Lower leg skin (tissue), 4 donors: ENCODE results near the gene ASXL1. TPM values are rescaled to one million over a fixed set of nuclear protein-coding genes. Genes with fewer than 3 reads are reported as not detected.

ENCODE experiments used
- DNase-seq, 2 donors: peaks; one replicate each; pipeline ENCODE4 v3.0.0-alpha.2; 2019; ENCODE audit warnings: low spot score in 2 of 2
- H3K4me3 ChIP-seq: fragments of 200-600 bp; sonication (generic); 2 replicates; pipeline ENCODE4 v1.5.1; 2017; ENCODE audit warnings: mild to moderate bottlenecking, low read depth; ENCODE audit not compliant: poor library complexity, severe bottlenecking
- POLR2A ChIP-seq, 2 donors: fragments of 450-650 bp; IDR thresholded peaks; one replicate each; pipeline ENCODE4 v1.6.1; 2016 to 2017; ENCODE audit warnings: antibody characterized with exemption in 2 of 2, mild to moderate bottlenecking in 1 of 2, moderate library complexity in 1 of 2
- WGBS, 2 donors: methylation state at CpG; one replicate each; pipeline ENCODE4 v1.1.5; 2018; 5-methylcytosine and 5-hydroxymethylcytosine counted together
- intact Hi-C: fragments of 100-400 bp; cut with DNase I; formaldehyde crosslinking; loops from one replicate; pipeline ENCODE4 v1.15.0; 2023; ENCODE audit warnings: low total_unique reads
- total RNA-seq, 4 donors: library from RNA; depleted of rRNA; stranded (reverse); fragments of >200 nt; gene quantifications; one replicate each; pipeline ENCODE4 v1.1.0, GENCODE V29; 2016
- TF ChIP-seq, protein P1 (sequence below), 3 donors: fragments of 450-650 bp; IDR thresholded peaks; one replicate each; pipeline ENCODE4 v1.5.1; 2016; ENCODE audit warnings: antibody characterized with exemption in 3 of 3, mild to moderate bottlenecking in 3 of 3, moderate library complexity in 2 of 3

ASXL1 gene
- total RNA-seq, 4 donors from 2014 or later = 29.1 to 84.8 (median 32.6) TPM

DNA sequence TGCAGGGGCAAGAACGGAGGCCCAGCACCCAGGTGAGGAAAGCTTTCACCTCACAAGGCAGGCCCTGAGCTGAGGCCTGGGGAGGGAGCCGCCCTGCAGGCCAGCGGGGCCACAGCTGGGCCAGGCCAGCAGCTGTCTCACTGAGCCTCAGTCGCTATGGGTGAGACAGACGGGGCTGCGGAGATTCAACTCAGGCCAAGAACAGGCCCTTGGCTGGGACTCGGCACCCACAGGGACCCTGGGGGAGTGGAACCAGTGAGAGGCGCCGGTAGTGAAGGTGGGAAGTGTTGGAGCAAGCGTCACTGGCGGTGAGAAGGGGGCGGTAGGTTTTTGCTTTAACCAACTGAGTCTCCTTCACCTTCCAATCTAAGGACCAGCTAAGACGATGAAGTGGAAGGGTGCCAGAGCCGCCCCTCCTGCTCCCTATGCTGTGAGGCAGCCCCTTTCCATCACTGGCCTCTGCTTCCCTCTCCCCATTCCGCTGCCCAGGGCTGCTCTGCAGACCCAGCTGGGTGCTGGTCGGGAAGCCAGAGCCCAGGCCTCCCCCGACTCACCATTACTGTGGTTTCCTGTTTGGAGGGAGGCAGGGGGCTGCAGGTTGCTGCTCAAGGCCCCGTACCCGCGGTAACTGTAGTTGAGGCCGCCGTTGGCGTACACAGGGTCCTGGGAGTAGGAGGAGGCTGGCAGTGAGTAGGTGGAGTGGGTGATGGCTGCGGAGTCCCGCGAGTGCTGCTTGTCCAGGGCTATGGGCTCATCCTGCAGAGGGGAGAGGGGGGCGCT, 93.7 kb downstream of the ASXL1 start:
- no peak for DNase-seq
- TF ChIP-seq, protein P1, sequence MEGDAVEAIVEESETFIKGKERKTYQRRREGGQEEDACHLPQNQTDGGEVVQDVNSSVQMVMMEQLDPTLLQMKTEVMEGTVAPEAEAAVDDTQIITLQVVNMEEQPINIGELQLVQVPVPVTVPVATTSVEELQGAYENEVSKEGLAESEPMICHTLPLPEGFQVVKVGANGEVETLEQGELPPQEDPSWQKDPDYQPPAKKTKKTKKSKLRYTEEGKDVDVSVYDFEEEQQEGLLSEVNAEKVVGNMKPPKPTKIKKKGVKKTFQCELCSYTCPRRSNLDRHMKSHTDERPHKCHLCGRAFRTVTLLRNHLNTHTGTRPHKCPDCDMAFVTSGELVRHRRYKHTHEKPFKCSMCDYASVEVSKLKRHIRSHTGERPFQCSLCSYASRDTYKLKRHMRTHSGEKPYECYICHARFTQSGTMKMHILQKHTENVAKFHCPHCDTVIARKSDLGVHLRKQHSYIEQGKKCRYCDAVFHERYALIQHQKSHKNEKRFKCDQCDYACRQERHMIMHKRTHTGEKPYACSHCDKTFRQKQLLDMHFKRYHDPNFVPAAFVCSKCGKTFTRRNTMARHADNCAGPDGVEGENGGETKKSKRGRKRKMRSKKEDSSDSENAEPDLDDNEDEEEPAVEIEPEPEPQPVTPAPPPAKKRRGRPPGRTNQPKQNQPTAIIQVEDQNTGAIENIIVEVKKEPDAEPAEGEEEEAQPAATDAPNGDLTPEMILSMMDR (IDR thresholded peaks at IDR 0.05) = no peak
- no peak for TF ChIP-seq POLR2A (IDR thresholded peaks at IDR 0.05)
- WGBS, 2 donors = 84% methylated on average over 26 to 27 of the region's 27 CpGs
- intact Hi-C loops = no loop called here
- no peak overlapping the region for H3K4me3 ChIP-seq

DNA sequence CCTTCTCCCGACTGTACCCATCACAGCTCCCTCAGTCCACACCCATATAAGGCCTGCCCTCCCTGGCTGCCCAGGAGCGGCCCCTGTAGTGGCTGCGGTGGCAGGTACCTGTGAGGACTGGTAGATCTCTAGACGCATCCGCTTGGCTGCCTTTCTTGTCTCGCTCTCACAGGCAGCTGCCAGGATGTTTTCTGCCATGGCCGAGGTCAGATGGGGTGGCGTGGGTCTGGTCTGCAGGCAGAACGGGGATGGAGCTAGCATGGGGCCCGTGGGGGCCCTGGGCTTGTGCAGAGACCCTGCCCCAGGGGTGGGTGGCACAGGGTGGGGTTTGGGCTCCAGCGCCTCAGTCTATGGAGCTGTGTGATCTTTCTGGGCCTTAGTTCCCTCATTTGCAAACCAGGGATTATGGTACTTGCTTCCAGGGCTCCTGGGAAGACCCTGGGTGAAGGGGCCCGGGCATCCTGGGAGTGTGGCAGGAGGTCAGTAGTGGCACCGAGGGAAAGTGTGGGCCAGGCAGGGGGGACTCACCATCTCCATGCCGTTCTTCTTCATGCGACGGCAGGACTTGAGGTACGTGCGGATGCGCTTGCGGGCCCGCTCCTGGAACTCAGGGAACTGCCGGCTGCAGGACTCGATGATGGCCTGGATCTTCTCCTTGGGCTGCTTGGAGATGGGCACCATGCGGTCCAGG, 94.8 kb downstream of the ASXL1 start:
- WGBS, 2 donors = 89 to 92% methylated on average over 24 of the region's 24 CpGs
- no peak for DNase-seq
- TF ChIP-seq POLR2A (IDR thresholded peaks at IDR 0.05) = no peak
- TF ChIP-seq, protein P1 (IDR thresholded peaks at IDR 0.05) = no peak
- intact Hi-C loops = no loop called here
- H3K4me3 ChIP-seq = no peak overlapping the region

DNA sequence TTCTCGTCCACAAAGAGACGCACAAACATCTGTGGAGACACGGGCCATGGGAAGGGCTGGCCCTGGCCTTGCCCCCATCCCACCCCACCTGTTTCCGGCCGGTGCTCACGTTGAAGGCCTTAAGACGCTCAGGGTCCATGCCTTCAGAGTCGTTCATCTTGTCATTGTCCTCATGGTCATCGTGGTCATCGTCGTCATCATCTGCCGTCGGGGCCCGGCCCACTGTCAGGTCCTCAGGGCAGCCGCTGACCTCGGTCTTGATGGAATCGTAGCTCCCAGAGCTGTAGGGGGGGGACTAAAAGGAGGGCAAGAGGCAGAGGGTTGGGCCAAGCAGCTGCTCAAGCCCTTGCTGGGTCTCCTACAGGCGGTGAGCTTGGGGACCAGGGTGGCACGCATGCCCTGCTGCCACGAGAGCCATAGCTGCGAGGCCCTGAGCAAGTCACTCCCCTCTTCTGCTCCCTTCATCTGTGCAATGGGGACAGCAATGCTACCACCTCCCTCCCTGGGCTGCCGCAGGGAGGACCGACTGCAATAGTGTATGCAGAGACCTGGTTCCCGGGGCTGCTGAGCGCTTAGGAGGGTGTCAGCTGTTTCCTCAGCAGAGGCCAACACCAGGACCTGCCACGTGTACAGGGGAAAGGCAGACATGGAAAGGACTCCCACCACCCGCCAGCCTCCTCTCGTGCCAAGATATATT, 95.5 kb downstream of the ASXL1 start:
- TF ChIP-seq POLR2A (IDR thresholded peaks at IDR 0.05) = no peak
- TF ChIP-seq, protein P1 (IDR thresholded peaks at IDR 0.05) = no peak
- DNase-seq = no peak
- no peak overlapping the region for H3K4me3 ChIP-seq
- intact Hi-C loops = no loop called here
- 89% methylated on average over 21 to 28 of the region's 28 CpGs for WGBS, 2 donors

DNA sequence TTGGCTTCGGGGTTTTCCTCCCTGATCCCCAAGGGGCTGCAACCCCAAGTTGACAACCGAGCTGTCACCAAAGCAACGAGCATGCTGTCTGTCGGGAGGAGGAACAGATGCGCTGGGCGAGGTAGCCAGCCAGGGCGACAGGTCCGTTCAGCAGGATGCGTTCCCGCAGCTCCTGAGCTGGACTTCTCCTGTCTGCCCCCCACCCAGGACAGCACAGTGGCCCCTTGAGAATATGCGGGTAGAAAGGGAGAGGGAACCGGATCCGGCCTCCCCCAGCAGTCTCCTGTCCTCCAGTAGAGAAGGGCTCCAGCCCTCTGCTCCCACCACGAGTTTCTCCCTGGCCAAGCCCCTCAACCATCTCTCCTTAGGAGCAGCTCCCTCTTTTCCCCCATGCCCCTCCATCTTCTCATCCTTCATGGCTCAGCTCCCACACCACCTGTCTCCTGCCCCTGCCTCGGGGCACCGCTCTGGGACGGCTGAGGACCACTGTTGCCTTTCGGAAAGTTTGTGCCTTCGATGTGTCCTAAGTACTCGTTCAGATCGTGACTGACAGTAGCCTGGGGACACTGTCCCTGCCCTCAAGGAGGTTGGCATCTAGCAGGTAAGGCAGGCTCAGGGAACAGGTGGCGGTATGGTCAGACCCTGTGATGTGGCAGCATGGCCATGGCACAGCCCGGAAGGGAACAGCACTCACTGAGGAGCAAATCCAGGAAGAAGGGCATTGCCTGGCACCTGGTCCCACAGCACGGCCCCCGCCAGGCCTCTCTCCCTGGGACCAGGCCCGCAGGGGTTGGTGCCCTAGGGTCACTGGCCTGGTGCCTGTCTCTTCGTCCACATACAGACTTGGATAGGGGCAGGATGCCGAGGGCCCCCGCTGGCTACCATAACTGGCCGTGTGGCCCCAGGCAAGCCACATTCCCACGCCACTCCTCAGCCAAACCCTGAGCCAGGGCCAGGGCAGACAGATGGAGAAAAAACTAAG, 96.3 kb downstream of the ASXL1 start:
- DNase-seq = no peak
- intact Hi-C loops = no loop called here
- WGBS, 2 donors = 89 to 90% methylated on average over 30 to 31 of the region's 31 CpGs
- no peak for TF ChIP-seq POLR2A (IDR thresholded peaks at IDR 0.05)
- TF ChIP-seq, protein P1 (IDR thresholded peaks at IDR 0.05) = no peak
- no peak overlapping the region for H3K4me3 ChIP-seq
